Vagina (tissue), 2 donors: ENCODE data around the gene CLSTN1. TPM values are rescaled to one million over a fixed set of nuclear protein-coding genes. Genes with fewer than 3 reads are reported as not detected.
A peak's percentile ranks its signal among the peaks of the same experiment; 100 is the strongest.
"Not testable (repeated sequence)": the region's sequence is repeated elsewhere in the genome, so short reads cannot be mapped to it uniquely, and the experiment has no call there.

Source experiments
- DNase-seq, 2 donors: peaks; one replicate each; pipeline ENCODE4 v3.0.0-alpha.2; 2017; ENCODE audit errors: extremely low spot score in 2 of 2
- H3K27ac ChIP-seq: fragments of 200-600 bp; sonication (generic); one replicate; pipeline ENCODE4 v1.5.1; 2019
- H3K27me3 ChIP-seq: fragments of 200-600 bp; sonication (generic); one replicate; pipeline ENCODE4 v1.5.1; 2019
- H3K36me3 ChIP-seq, 2 donors: fragments of 200-600 bp; sonication (generic); one replicate each; pipeline ENCODE4 v1.5.1; 2017 to 2019
- H3K4me1 ChIP-seq: fragments of 200-600 bp; sonication (generic); one replicate; pipeline ENCODE4 v1.5.1; 2019
- H3K4me3 ChIP-seq, 2 donors: fragments of 200-600 bp; sonication (generic); 1 replicate in 1 of 2; 2 replicates in 1 of 2; pipeline ENCODE4 v1.5.1; 2016 to 2019
- H3K9me3 ChIP-seq: fragments of 200-600 bp; sonication (generic); one replicate; pipeline ENCODE4 v1.5.1; 2019
- CTCF ChIP-seq, 3 experiments: fragments of 450-650 bp in 2 of 3; fragments of 200-600 bp in 1 of 3; sonication (generic) in 1 of 3; IDR thresholded peaks; one replicate each; pipeline ENCODE4 v1.5.1; 2017 to 2019; ENCODE audit warnings: antibody characterized with exemption in 3 of 3, mild to moderate bottlenecking in 2 of 3, moderate library complexity in 2 of 3
- POLR2A ChIP-seq, 2 donors: fragments of 450-650 bp; IDR thresholded peaks; one replicate each; pipeline ENCODE4 v1.6.1; 2017; ENCODE audit warnings: antibody characterized with exemption in 2 of 2, mild to moderate bottlenecking in 2 of 2, moderate library complexity in 2 of 2
- POLR2AphosphoS5 ChIP-seq, 2 donors: sonication (generic); formaldehyde crosslinking; IDR thresholded peaks; one replicate each; pipeline ENCODE4 v1.9.0; 2017; ENCODE audit warnings: antibody characterized with exemption in 2 of 2, mild to moderate bottlenecking in 2 of 2, low read depth in 1 of 2; ENCODE audit not compliant: insufficient read depth in 1 of 2
- intact Hi-C: fragments of 100-400 bp; cut with DNase I; formaldehyde crosslinking; loops from one replicate; pipeline ENCODE4 v1.15.1; 2023
- total RNA-seq: library from RNA; depleted of rRNA; stranded (reverse); fragments of >200 nt; gene quantifications from one replicate; pipeline ENCODE4 v1.2.3, GENCODE V29; 2016

Gene CLSTN1
- total RNA-seq, 1 donor from 2014 or later, result 96.5 TPM

GRCh38 chr1:9808459-9808858 is 15.3 kb downstream of the CLSTN1 start:
- no peak for DNase-seq
- no peaks in the 10 kb centered on the region for H3K36me3 ChIP-seq
- peaks cover 64% of the 10 kb centered on the region for H3K4me1 ChIP-seq
- H3K27me3 ChIP-seq, result no peaks in the 10 kb centered on the region
- H3K4me3 ChIP-seq, result no peak overlapping the region
- H3K9me3 ChIP-seq, result no peaks in the 10 kb centered on the region
- intact Hi-C loops, result no loop called here
- no peak overlapping the region for H3K27ac ChIP-seq
- TF ChIP-seq CTCF (IDR thresholded peaks at IDR 0.05) (no peak), POLR2AphosphoS5 (IDR thresholded peaks at IDR 0.05; ENCODE audit: insufficient read depth in 1 of 2, low read depth in 1 of 2) (no peak), POLR2A (IDR thresholded peaks at IDR 0.05) (no peak)

GRCh38 chr1:9807541-9807940 is 16.2 kb downstream of the CLSTN1 start:
- TF ChIP-seq POLR2A (IDR thresholded peaks at IDR 0.05) (no peak), POLR2AphosphoS5 (IDR thresholded peaks at IDR 0.05; ENCODE audit: insufficient read depth in 1 of 2, low read depth in 1 of 2) (no peak), CTCF (IDR thresholded peaks at IDR 0.05) (no peak)
- H3K4me1 ChIP-seq, result peaks cover 66% of the 10 kb centered on the region
- H3K27ac ChIP-seq, result no peak overlapping the region
- no peaks in the 10 kb centered on the region for H3K9me3 ChIP-seq
- no peaks in the 10 kb centered on the region for H3K36me3 ChIP-seq
- H3K4me3 ChIP-seq, result no peak overlapping the region
- no peak for DNase-seq
- H3K27me3 ChIP-seq, result no peaks in the 10 kb centered on the region
- intact Hi-C loops, result no loop called here

GRCh38 chr1:9805972-9806371 is 17.8 kb downstream of the CLSTN1 start:
- intact Hi-C loops, DNase-seq, H3K27ac ChIP-seq, H3K9me3 ChIP-seq, H3K36me3 ChIP-seq, H3K27me3 ChIP-seq, H3K4me3 ChIP-seq: not testable (repeated sequence)
- peaks cover 61% of the 10 kb centered on the region for H3K4me1 ChIP-seq

GRCh38 chr1:9805006-9805508 is 18.7 kb downstream of the CLSTN1 start:
- Histone ChIP-seq H3K4me1 (peaks cover 52% of the 10 kb centered on the region), H3K4me3 (no peak overlapping the region)

GRCh38 chr1:9803003-9803918 is 20.5 kb downstream of the CLSTN1 start:
- H3K27ac ChIP-seq, H3K4me3 ChIP-seq, DNase-seq, intact Hi-C loops, H3K36me3 ChIP-seq, H3K9me3 ChIP-seq, H3K27me3 ChIP-seq: not testable (repeated sequence)
- H3K4me1 ChIP-seq, result peaks cover 51% of the 10 kb centered on the region

More at GRCh38 chr1:9805006-9805508, 18.7 kb downstream of the CLSTN1 start:
- H3K27me3 ChIP-seq, result no peaks in the 10 kb centered on the region
- DNase-seq, result no peak
- H3K27ac ChIP-seq, result peak overlapping the region; percentile 40
- no peaks in the 10 kb centered on the region for H3K36me3 ChIP-seq
- no peak for TF ChIP-seq CTCF (IDR thresholded peaks at IDR 0.05)
- no peak for TF ChIP-seq POLR2AphosphoS5 (IDR thresholded peaks at IDR 0.05; ENCODE audit: insufficient read depth in 1 of 2, low read depth in 1 of 2)
- no peak for TF ChIP-seq POLR2A (IDR thresholded peaks at IDR 0.05)
- H3K9me3 ChIP-seq, result no peaks in the 10 kb centered on the region
- intact Hi-C loops, result no loop called here

GRCh38 chr1:9801909-9802308 is 21.9 kb downstream of the CLSTN1 start:
- Histone ChIP-seq H3K4me3 (no peak overlapping the region), H3K4me1 (peaks cover 56% of the 10 kb centered on the region), H3K9me3 (no peaks in the 10 kb centered on the region), H3K27me3 (no peaks in the 10 kb centered on the region), H3K36me3 (no peaks in the 10 kb centered on the region), H3K27ac (no peak overlapping the region)
- intact Hi-C loops, result no loop called here
- DNase-seq, result no peak
- TF ChIP-seq POLR2A (IDR thresholded peaks at IDR 0.05) (no peak), CTCF (IDR thresholded peaks at IDR 0.05) (no peak), POLR2AphosphoS5 (IDR thresholded peaks at IDR 0.05; ENCODE audit: insufficient read depth in 1 of 2, low read depth in 1 of 2) (no peak)
